NCI-H748 treated with DMSO at 0.1 percent for 48 hours (cell line): ENCODE results near the gene ARHGAP32.

ENCODE experiments used
- DNase-seq: peaks from one replicate; lab custom pipeline; 2025; lab: John Stamatoyannopoulos, UW

The ARHGAP32 gene

DNA sequence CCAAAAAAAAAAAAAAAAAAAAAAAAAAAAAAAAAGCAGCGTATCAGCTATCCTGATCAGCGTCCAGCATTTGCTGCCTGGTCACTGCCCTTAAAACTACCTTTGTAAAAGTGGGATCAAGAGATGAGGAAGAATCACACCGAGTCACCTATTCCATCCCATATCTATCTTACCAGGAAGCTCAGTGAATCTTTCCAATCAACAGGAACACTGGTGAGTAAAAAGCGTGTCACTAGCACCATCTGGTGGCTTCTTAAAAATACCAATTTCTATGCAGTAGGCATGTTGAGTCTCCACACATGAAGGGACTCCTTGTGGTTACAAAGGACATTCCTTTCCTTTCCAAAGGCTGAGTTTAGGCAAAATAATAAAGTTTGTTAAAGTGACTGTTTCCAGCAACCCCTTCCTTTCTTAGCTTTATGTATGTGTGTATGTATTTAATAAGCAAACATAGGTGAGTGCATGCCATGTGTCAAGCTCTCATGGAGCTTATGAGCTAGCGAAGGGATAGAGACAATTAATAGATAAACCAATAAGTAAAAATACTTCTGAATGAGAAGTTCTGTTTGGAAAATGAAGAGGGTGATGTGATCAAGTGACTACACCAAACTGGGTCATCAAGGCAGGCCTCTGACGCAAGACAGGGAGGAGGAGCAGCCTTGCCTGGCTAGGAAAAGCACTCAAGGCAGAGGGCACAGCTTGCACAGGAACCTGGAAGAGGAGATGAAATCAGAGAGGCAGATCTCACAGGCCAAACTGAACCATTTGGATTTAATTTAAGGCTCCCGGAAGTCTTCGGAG is 235.5 kb downstream of the ARHGAP32 start:
- peak; percentile 55 for DNase-seq

- no peak for DNase-seq
Measured at GRCh38 chr11:128955636-128956035, 236.5 kb downstream of the ARHGAP32 start.

DNA sequence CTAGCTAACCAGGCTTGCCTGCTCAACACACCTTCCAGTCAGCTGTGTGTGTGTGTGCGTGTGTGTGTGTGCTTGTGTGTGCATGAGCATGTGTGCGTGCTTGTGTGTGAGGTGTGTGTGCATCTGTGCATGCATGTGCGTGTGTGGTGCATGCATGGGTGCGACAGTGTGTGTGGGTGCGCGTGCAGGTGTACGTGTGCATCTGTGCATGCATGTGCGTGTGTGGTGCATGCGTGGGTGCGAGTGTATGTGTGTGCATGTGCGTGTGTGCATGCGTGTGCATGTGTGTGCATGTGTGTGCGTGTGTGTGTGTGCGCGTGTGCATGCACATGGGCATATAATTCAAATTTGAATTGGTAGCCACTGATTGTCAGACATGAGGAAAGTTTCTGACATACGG is 239.0 kb downstream of the ARHGAP32 start:
- DNase-seq = no peak

- DNase-seq = no peak
Measured at GRCh38 chr11:128949791-128950454, 242.2 kb downstream of the ARHGAP32 start.

DNA sequence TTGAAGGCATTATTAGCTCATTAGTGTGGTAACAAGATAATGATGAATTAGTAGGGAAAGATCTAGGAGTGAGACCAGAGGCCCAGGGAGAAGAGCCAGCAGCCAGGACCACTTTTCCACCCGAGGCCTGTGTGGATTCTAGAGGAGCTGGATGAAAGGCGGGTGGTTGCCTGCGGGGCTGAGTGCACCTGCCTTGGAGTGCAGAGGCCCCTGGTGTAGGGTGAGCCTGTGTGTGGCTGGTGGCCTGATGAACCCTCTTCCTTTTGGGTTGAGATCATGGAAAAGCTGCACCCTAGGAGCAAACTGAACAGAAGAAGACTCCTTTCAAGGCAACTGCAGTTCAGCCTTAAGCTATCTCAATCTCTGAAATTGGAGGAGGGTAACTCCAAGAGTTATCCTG is 243.5 kb downstream of the ARHGAP32 start:
- DNase-seq = no peak

GRCh38 chr11:128947773-128948172 is 244.4 kb downstream of the ARHGAP32 start:
- DNase-seq = no peak

DNA sequence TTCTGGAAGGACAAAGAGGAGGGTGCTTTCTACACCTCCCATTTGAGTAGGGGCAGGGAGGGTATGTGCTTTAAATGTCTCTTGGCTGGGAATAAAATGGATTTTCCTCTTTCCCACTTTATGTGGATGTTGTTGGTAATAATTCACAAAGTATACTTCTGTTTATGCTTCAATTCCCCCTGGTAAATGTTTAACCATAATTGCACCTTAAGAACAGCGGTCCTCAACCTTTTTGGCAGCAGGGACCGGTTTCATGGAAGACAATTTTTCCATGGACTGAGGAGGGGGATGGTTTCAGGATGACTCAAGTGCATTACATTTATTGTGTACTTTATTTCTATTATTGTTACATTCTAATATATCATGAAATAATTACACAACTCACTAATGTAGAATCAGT is 245.5 kb downstream of the ARHGAP32 start:
- no peak for DNase-seq

DNA sequence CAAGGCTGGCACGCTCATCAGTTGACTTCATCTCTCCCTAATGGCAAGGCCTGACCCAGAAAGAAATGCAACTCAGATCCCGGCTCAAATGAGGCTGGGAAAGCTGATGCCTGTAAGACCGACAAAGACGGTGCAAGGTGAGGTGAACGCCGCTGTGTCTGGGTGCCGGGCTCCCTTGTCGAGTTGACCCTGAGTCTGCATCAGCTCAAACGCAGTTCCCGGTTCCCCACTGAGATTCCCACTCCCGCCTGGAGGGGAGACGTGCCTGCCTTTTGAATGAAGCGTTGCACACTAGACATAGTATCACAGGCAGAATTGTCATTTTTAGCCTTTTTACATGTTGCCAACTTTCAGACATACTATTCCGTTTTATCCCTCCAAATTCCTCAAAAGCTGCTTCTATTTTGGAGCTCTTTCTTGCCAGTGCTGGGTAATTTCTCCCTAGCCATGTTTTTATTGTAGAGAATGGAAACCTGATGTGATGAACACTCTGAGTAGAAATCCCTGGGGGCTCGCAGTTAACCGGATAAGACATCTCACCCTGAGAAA is 248.6 kb downstream of the ARHGAP32 start:
- DNase-seq = no peak

GRCh38 chr11:128942817-128943427 is 249.2 kb downstream of the ARHGAP32 start, which contains the start of gene TP53AIP1:
Gene TP53AIP1, minus strand, starts transcription at chr11:128942871. Its CDS starts 5,053 bp downstream, at chr11:128937818.
- DNase-seq = no peak

DNA sequence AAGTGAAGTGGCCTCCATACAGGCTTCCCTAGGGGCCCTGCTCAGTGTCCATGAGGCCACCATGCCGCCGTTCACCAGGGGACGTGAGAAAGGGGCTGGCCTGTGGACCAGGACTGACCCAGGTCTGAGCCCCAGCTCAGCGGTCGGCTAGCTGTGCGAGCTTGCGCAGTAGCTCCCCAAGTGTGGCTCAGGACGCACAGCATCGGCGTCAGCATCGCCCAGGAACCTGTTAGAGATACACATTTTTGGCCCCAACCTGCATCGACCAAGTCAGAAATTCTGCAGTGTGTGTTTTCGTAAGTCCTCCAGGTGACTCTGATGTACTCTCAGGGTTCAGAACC is 249.9 kb downstream of the ARHGAP32 start:
- DNase-seq = no peak

- no peak for DNase-seq
Measured at GRCh38 chr11:128941573-128942271, 250.4 kb downstream of the ARHGAP32 start.

- no peak for DNase-seq
Measured at GRCh38 chr11:128941110-128941509, 251.0 kb downstream of the ARHGAP32 start.

DNA sequence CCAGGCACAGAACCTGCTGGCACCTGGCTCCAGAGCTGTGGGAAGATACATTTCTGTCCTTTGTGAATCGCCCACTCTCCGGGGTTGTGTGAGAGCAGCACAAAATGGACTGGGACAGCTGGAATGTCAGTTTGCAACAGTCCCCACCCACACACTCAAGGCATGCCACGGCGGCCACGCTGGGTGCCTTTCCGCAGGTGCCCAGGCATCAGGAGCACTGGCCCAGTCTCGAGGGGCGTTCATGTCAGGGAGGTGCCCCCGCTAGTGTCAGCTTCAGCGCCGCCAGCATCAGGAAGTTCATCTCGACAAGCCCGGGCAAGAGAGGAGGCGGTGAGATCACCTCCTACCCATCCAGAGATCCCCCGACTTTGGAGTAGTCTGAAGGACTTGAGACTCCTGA is 251.5 kb downstream of the ARHGAP32 start:
- DNase-seq = no peak

DNA sequence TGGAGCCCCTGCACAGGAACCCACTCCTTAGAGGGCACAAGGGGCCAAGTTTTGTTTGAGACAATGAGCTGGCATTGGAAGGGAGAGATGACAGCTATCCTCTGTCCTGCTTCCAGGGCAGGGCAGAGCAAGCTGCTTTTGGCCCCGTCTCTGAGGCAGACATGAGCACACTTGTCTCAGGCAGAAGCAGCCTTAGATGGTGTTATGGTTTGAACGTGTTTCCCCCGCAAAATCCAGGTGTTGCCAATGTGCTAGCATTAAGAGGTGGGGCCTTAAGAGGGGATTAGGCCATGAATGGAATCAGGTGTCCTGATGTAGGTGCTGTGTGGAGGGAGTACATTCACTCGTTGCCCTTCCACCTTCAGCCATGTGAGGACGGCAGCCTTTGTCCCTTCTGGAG is 252.0 kb downstream of the ARHGAP32 start:
- DNase-seq = no peak

DNA sequence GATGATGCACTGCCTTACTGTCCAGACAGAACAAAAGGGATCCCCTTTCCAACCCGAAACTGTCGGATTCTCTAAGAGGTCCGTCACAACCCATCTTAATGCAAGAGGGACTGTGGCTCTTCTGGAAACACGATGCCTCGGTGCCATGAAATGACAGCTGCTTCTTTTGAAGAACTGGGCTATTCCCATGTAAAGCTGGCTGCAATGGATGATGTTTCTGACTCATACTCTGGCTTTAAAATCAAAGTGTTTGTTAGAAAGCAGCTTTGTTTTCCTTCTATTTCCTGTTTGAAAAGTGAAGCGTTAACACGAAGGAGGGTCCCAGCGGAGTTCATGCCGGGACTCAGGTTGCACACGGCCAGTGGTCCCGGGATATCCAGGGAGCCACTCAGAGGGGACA is 252.5 kb downstream of the ARHGAP32 start:
- no peak for DNase-seq

DNA sequence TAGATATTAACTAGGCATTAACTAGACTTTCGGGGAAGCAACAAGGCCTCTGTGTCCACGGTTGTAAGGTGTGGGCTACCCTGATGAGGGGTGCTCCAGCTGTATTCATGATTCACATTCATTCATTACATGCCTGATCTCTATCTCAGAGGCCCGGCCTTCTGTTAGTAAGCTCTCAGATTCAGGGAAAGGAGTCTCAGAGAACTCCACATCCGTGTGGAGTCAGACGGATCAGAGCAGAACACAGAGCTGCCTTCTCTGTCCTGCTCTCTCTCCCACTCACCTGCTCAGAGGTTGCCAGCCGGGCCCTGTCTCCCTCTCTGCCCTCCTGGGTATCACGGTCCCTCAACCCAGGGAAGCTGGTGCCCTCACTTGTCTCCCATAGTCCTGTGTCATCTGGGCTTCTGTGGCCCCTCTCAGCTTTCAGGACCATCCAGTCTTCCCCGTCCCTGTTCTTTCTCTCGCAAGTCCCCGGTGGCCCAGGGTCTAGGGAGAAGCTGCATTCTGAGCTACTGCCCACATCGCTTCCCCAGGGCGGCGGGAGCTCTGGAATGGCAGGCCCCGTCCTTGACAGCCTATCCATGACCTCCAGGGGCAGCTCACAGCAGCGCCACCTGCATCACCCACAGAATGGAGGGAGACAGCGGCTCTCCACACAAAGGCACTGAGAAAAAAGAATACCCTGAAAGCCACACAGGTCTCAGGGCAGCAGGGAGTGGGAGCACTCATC is 253.8 kb downstream of the ARHGAP32 start:
- no peak for DNase-seq

- no peak for DNase-seq
Measured at GRCh38 chr11:128937480-128937879, 254.6 kb downstream of the ARHGAP32 start.

- DNase-seq = no peak
Measured at GRCh38 chr11:128936606-128937251, 255.4 kb downstream of the ARHGAP32 start.

GRCh38 chr11:128934926-128935325 is 257.2 kb downstream of the ARHGAP32 start:
- no peak for DNase-seq

DNA sequence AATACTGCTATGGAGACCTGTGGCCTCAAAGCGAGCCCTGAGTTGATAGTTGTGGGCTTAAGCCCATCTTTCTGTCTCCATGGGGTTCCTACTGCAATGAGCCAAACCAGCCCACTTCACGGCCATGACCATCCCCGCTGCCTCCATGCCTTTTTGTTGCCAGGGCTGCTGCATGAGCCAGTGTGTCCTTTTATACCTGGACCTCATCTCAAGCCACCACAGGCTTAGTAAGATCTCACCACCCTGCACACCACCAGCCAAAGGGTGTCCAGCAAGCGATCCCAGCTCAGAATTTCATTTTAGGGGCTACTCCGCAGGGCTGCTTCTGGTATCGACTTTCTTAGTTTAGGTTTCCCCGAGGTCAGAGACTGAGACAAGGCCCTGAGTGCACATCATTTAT is 257.8 kb downstream of the ARHGAP32 start:
- no peak for DNase-seq
